Measurements from ENCODE around the gene WNT9A.

Gene WNT9A

DNA sequence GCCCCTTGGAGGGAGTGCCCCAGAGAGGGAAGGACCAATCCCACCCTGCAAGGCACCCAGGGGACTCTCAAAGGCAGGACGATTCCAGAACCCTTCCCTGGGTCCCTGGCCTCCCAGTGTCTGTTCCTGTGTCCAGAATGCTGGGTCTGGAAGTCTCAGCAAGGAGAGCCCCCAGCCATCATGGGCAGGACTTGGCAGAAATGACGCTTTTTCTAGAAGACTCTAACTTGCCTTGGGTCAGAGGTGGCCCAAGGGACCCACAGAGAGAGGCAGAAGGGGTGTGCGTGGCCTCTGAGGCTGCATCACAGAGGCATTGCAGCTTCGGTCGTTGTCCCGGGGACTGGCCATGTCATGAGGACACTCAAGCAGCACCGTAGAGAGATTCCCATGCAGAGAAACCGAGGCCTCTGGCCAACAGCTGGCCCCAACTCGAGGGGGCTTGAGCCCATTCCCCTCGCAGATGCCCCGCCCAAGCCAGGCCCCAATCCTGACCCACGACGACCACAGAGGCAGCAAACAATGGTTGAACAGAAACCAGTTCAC lies 57.8 kb downstream of the WNT9A start:
- TF ChIP-seq, protein P1, sequence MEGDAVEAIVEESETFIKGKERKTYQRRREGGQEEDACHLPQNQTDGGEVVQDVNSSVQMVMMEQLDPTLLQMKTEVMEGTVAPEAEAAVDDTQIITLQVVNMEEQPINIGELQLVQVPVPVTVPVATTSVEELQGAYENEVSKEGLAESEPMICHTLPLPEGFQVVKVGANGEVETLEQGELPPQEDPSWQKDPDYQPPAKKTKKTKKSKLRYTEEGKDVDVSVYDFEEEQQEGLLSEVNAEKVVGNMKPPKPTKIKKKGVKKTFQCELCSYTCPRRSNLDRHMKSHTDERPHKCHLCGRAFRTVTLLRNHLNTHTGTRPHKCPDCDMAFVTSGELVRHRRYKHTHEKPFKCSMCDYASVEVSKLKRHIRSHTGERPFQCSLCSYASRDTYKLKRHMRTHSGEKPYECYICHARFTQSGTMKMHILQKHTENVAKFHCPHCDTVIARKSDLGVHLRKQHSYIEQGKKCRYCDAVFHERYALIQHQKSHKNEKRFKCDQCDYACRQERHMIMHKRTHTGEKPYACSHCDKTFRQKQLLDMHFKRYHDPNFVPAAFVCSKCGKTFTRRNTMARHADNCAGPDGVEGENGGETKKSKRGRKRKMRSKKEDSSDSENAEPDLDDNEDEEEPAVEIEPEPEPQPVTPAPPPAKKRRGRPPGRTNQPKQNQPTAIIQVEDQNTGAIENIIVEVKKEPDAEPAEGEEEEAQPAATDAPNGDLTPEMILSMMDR (IDR thresholded peaks at IDR 0.05), result no peak

DNA sequence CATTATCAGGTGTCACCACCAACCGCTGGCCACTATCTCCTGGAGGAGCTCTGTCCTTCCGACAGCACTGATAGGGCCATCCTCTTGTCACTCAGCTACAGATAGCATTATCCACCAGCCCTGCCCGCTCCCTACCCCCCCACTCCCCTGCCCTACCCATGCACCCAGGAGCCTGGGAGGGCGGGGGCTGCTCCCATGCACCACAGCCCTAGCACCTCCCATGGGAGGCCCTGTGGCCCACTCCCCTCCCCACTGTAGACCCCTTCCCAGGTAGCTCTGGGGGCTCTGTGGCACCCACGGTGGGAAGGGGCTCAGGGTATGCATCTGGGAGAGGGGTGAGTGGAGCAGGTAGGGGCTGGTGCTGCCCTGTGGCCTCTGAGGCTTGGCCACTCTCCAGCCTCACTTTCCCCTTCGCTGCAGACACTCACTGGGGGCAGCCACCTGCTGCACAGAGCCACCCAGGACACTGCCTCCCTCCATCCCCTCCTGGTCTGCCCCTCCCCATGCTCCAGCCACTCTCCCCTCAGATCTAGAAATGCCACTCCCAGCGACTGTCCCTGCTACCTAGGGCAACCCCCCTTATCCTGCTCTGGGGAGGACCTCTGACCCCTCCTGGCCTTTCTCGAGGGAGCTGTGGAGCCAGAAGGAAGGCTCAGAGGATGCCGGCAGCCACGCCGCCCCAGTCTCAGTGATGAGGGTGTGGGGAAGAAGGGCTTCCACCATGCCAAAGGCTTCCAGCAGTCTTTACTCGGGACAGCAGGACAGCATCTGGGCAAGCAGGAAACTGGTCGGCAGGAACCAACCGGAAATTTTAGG lies 58.5 kb downstream of the WNT9A start:
- TF ChIP-seq, protein P1 (IDR thresholded peaks at IDR 0.05), result no peak

DNA sequence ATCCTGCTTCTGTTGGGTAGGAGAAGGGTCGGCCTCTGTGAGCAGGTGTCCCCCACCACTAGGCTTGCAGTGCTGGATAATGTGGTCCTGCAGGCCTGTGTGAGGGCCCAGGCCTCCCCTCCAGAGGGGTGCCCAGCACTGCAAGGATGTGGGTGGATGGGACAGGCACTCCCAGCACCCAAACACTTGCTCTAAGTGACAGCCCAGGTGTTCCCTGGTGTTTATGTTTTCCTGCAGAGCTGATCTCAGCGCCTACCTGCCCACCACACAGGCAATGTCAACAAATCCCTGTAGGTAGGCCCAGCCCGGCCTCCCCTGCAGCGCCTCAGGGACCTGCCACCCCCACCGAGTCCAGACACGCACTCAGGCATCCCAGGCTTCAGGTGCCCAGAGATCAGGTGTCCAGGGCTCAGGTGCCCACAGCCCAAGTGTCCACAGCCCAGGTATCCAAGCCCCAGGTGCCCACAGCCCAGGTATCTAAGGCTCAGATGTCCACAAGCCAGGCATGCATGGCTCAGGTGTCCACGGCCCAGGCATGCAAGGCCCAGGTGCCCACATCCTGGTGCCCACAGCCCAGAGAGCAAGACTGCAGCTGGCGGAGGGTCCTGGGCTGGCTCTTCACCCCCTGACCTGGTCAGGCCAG lies 59.2 kb downstream of the WNT9A start:
- TF ChIP-seq, protein P1 (IDR thresholded peaks at IDR 0.05), result no peak

DNA sequence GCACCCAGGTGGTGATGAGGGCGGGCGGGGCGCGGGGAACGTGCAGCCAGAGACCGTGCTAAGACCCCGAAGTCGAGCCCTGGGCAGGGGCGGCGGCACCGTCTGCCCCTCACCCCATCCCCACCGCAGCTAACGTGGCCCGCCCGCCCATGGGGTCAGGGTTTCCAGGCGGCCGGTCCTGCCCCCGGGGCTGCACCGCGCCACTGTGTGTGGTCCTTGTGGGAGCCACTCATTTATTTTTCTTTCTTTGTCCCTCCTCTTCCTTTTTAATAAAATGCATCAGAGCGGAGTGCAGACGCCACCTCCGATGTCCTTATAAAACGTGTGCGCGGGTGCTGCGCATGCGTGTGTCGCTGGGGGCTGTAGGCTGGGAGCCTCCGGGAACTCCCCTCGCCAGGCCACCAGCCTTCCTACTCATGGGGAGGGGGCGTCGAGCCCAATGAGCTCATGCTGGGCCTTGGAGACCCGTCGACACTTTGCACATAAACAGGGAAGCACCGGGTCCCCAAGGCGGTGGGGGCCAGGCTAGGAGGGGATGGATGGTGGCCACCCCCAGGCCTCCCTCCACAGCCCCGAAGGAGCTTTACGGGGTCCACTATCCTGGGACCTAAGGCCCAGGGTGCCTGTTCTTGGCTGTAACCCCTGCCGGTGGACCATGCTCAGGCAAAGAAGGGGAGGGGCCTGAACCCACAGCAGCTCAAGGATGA lies 59.9 kb downstream of the WNT9A start:
- TF ChIP-seq, protein P1 (IDR thresholded peaks at IDR 0.05), result no peak

DNA sequence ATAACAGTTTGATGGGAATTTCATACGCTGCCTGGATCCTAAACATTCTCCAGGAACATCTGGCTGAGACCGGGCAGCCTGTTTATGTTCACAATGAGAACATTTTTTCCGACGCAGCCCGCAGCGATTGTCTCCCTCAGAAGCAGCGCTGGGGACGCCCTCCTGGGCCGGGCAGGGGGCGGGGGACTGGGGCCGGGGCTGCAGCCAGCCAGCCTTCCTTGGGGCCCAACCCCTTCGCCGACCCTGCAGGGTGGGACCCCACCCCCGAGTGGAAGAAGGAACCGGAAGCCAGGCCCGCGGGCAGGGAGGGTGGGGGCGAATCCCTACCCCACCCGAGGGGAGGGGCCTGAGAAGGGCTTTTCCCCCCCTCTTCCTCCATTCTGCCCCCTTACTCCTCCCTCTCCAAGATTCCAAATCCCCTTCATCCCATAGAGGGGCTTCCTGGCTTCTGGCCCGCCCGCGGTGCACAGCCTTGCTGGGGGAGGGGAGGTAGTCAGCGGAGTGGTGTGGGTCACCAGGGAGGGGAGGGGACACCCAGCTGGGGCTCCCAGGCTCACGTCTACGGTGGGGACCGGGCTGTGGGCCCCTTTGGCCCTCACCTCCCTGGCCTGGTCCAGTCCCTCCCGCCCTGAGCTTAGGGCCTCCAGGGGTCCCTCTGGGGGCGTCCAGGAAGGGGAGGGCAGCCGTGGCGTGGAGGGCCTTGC lies 60.6 kb downstream of the WNT9A start:
- TF ChIP-seq, protein P1 (IDR thresholded peaks at IDR 0.05), result no peak

DNA sequence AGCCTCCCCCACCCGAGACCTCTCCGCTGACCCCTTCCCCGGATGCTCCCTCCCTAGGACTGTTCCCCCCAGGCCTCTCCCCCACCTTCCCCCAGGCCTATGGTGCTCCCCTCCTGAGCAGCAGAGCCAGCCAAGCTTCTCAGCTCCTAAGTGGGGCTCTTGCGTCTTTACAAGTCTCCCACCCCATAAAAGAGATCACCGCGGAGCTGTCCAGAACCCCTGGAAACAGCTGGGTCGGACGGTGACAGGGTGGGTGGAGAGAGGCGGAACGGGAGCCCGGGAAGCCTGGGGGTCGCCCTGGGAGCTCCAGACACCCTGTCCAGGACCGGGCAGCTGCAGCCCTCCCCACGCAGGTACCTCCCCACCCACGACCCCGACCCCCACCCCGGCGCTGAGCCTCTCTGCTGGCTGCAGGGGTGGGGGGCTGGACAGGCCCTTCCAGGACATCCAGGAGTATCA lies 61.2 kb downstream of the WNT9A start:
- TF ChIP-seq, protein P1 (IDR thresholded peaks at IDR 0.05), result no peak

Data from LNCAP (cell line).